HAP-1 (cell line): ENCODE measurements around the gene CLUH.

ENCODE experiments used
- DNase-seq, 2 experiments: peaks; one replicate each; pipeline ENCODE4 v3.0.0-alpha.2; 2016 to 2020; ENCODE audit warnings: low spot score in 2 of 2
- H3K27me3 ChIP-seq: fragments of 250-450 bp; sonication (Bioruptor Pico); 2 replicates; pipeline ENCODE4 v1.5.1; 2020; ENCODE audit warnings: low read depth, mild to moderate bottlenecking, moderate library complexity
- H3K36me3 ChIP-seq: fragments of 250-450 bp; sonication (Bioruptor Pico); replicated peaks from 2 replicates; pipeline ENCODE4 v1.5.1; 2020; ENCODE audit warnings: mild to moderate bottlenecking
- H3K4me1 ChIP-seq: fragments of 250-450 bp; sonication (Bioruptor Pico); 2 replicates; pipeline ENCODE4 v1.5.1; 2020; ENCODE audit warnings: mild to moderate bottlenecking
- H3K4me3 ChIP-seq: fragments of 250-450 bp; sonication (Bioruptor Pico); 2 replicates; pipeline ENCODE4 v1.5.1; 2020; ENCODE audit warnings: mild to moderate bottlenecking, moderate library complexity
- H3K9me3 ChIP-seq: fragments of 250-450 bp; sonication (Bioruptor Pico); 2 replicates; pipeline ENCODE4 v1.5.1; 2020; ENCODE audit warnings: mild to moderate bottlenecking, moderate library complexity
- in situ Hi-C: fragments of 300-500 bp; cut with MboI; formaldehyde crosslinking; loops from 3 replicates; pipeline ENCODE4 v1.14.3; 2020; ENCODE audit warnings: low sequenced_read_pairs, inconsistent platforms, mixed read lengths

Gene CLUH

GRCh38 chr17:2711608-2712299 is at the start of gene CLUH:
Gene CLUH, minus strand, starts transcription at chr17:2711764. Its CDS starts 103 bp downstream, at chr17:2711661.
- Histone ChIP-seq H3K9me3 (no peaks in the 10 kb centered on the region), H3K4me1 (peaks cover 20% of the 10 kb centered on the region), H3K36me3 (peaks cover 12% of the 10 kb centered on the region), H3K27me3 (no peaks in the 10 kb centered on the region), H3K4me3 (peak within 1 kb of the TSS; percentile 52)
- in situ Hi-C loops: no loop called here
- DNase-seq: peak; percentile 87 to 94

GRCh38 chr17:2758870-2759269 is 47.3 kb upstream of the CLUH start:
- Histone ChIP-seq H3K9me3 (no peaks in the 10 kb centered on the region), H3K4me3 (no peak overlapping the region), H3K36me3 (no peaks in the 10 kb centered on the region), H3K4me1 (no peaks in the 10 kb centered on the region; the same call in 1 of the 2 replicates), H3K27me3 (no peaks in the 10 kb centered on the region)
- DNase-seq: no peak
- in situ Hi-C loops: no loop called here

- H3K27me3 ChIP-seq: no peaks in the 10 kb centered on the region
- no peaks in the 10 kb centered on the region; the same call in 1 of the 2 replicates for H3K4me1 ChIP-seq
- H3K9me3 ChIP-seq: no peaks in the 10 kb centered on the region
- no peaks in the 10 kb centered on the region for H3K36me3 ChIP-seq
- DNase-seq: peak; percentile 8 to 63
- H3K4me3 ChIP-seq: peak overlapping the region; percentile 33
- in situ Hi-C loops: no loop called here
These were observed 44.5 kb upstream of the CLUH start for GRCh38 chr17:2755891-2756724.

- Histone ChIP-seq H3K27me3 (peaks cover 23% of the 10 kb centered on the region; the same call in 1 of the 2 replicates), H3K4me3 (no peak overlapping the region), H3K36me3 (no peaks in the 10 kb centered on the region), H3K9me3 (no peaks in the 10 kb centered on the region), H3K4me1 (no peaks in the 10 kb centered on the region; the same call in 1 of the 2 replicates)
- DNase-seq: no peak
- in situ Hi-C loops: no loop called here
These were observed 39.9 kb upstream of the CLUH start for GRCh38 chr17:2751491-2751890.

GRCh38 chr17:2750721-2751120 is 39.2 kb upstream of the CLUH start:
- Histone ChIP-seq H3K36me3 (no peaks in the 10 kb centered on the region), H3K27me3 (peaks cover 25% of the 10 kb centered on the region; the same call in 1 of the 2 replicates), H3K4me3 (no peak overlapping the region), H3K4me1 (no peaks in the 10 kb centered on the region), H3K9me3 (no peaks in the 10 kb centered on the region)
- in situ Hi-C loops: no loop called here
- DNase-seq: no peak

GRCh38 chr17:2749784-2750181 is 38.2 kb upstream of the CLUH start:
- Histone ChIP-seq H3K36me3 (no peaks in the 10 kb centered on the region), H3K9me3 (no peaks in the 10 kb centered on the region), H3K27me3 (peaks cover 33% of the 10 kb centered on the region), H3K4me1 (no peaks in the 10 kb centered on the region), H3K4me3 (no peak overlapping the region; the same call in 1 of the 2 replicates)
- in situ Hi-C loops: no loop called here
- DNase-seq: peak; percentile 59 to 85

- Histone ChIP-seq H3K36me3 (no peaks in the 10 kb centered on the region), H3K4me3 (no peak within 1 kb of the TSS; the same call in 1 of the 2 replicates), H3K27me3 (peaks cover 36% of the 10 kb centered on the region), H3K9me3 (no peaks in the 10 kb centered on the region), H3K4me1 (no peaks in the 10 kb centered on the region)
- no peak for DNase-seq
- in situ Hi-C loops: no loop called here
These were observed 37.7 kb upstream of the CLUH start, which contains the start of gene CCDC92B for GRCh38 chr17:2749058-2749783. Gene CCDC92B, minus strand, starts transcription at chr17:2749652. Its CDS starts 14,507 bp downstream, at chr17:2735145.

- in situ Hi-C loops: no loop called here
- H3K27me3 ChIP-seq: peaks cover 47% of the 10 kb centered on the region
These were observed 33.9 kb upstream of the CLUH start for GRCh38 chr17:2745317-2746037.

GRCh38 chr17:2737693-2738092 is 26.1 kb upstream of the CLUH start:
- H3K4me3 ChIP-seq: no peak overlapping the region
- peaks cover 3% of the 10 kb centered on the region; the same call in 1 of the 2 replicates for H3K27me3 ChIP-seq
- H3K36me3 ChIP-seq: no peaks in the 10 kb centered on the region
- DNase-seq: no peak
- in situ Hi-C loops: no loop called here
- no peaks in the 10 kb centered on the region for H3K4me1 ChIP-seq
- no peaks in the 10 kb centered on the region for H3K9me3 ChIP-seq

More at GRCh38 chr17:2745317-2746037, 33.9 kb upstream of the CLUH start:
- DNase-seq: no peak
- Histone ChIP-seq H3K4me1 (no peaks in the 10 kb centered on the region), H3K9me3 (no peaks in the 10 kb centered on the region), H3K36me3 (no peaks in the 10 kb centered on the region), H3K4me3 (no peak overlapping the region)

GRCh38 chr17:2736956-2737355 is 25.4 kb upstream of the CLUH start:
- in situ Hi-C loops: no loop called here
- H3K27me3 ChIP-seq: no peaks in the 10 kb centered on the region

GRCh38 chr17:2735896-2736295 is 24.3 kb upstream of the CLUH start:
- H3K36me3 ChIP-seq: no peaks in the 10 kb centered on the region
- no peak for DNase-seq
- H3K4me1 ChIP-seq: no peaks in the 10 kb centered on the region
- H3K9me3 ChIP-seq: no peaks in the 10 kb centered on the region
- no peak overlapping the region for H3K4me3 ChIP-seq
- in situ Hi-C loops: no loop called here
- 0 out of 2 replicates have a peak, but pooled peaks cover under 1% of the 10 kb centered on the region for H3K27me3 ChIP-seq

More at GRCh38 chr17:2736956-2737355, 25.4 kb upstream of the CLUH start:
- no peak overlapping the region for H3K4me3 ChIP-seq
- H3K9me3 ChIP-seq: no peaks in the 10 kb centered on the region
- peak in 1 of 2 experiments; percentile 36 for DNase-seq
- H3K4me1 ChIP-seq: no peaks in the 10 kb centered on the region
- H3K36me3 ChIP-seq: no peaks in the 10 kb centered on the region

GRCh38 chr17:2734939-2735338 is 23.4 kb upstream of the CLUH start:
- Histone ChIP-seq H3K27me3 (0 out of 2 replicates have a peak, but pooled peaks cover 3% of the 10 kb centered on the region), H3K4me1 (no peaks in the 10 kb centered on the region), H3K9me3 (no peaks in the 10 kb centered on the region), H3K36me3 (no peaks in the 10 kb centered on the region), H3K4me3 (no peak overlapping the region)
- no peak for DNase-seq
- in situ Hi-C loops: no loop called here

- no peaks in the 10 kb centered on the region for H3K9me3 ChIP-seq
- H3K4me1 ChIP-seq: no peaks in the 10 kb centered on the region
- no peak for DNase-seq
- H3K4me3 ChIP-seq: no peak overlapping the region
- H3K27me3 ChIP-seq: 0 out of 2 replicates have a peak, but pooled peaks cover 3% of the 10 kb centered on the region
- in situ Hi-C loops: no loop called here
- no peaks in the 10 kb centered on the region for H3K36me3 ChIP-seq
These were observed 20.2 kb upstream of the CLUH start for GRCh38 chr17:2731807-2732206.
